ENCODE results near the gene PPP2R2D. TPM values are rescaled to one million over a fixed set of nuclear protein-coding genes. Genes with fewer than 3 reads are reported as not detected.

The PPP2R2D gene
- total RNA-seq, 1 experiment from 2014 or later, result 35.1 TPM

GRCh38 chr10:131860311-131860710, 40.5 kb upstream of the PPP2R2D start:
- H3K4me1 Mint-ChIP-seq, result 0 out of 4 replicates have a peak, but pooled peaks cover 0 to 5% of the 10 kb centered on the region in 2 experiments
- Histone ChIP-seq H3K79me1 (ENCODE audit: insufficient read depth, low read depth, low read length, poor library complexity, severe bottlenecking) (no peaks in the 10 kb centered on the region), H3K56ac (ENCODE audit: insufficient read length, low read depth, low read length) (no peak overlapping the region), H3K23ac (ENCODE audit: insufficient read length, low read depth, low read length) (no peak overlapping the region), H2BK120ac (ENCODE audit: low read depth, low read length, poor library complexity, severe bottlenecking) (no peak overlapping the region), H3K27ac (ENCODE audit: insufficient read length, low read depth, low read length) (no peak overlapping the region), H4K91ac (ENCODE audit: insufficient read length, low read depth, low read length) (no peak overlapping the region), H3K9me3 (ENCODE audit: control insufficient read depth, low read depth, low read length) (no peaks in the 10 kb centered on the region), H3K27me3 (ENCODE audit: insufficient read depth, low read length) (no peaks in the 10 kb centered on the region), H2BK15ac (ENCODE audit: low read depth, low read length) (no peak overlapping the region), H2AFZ (ENCODE audit: low read length) (no peak overlapping the region), H3K4ac (ENCODE audit: low read depth, low read length) (no peak overlapping the region), H3T11ph (ENCODE audit: low read length) (no peak overlapping the region), H3K79me2 (ENCODE audit: insufficient read depth, low read length) (no peaks in the 10 kb centered on the region), H2BK20ac (ENCODE audit: low read depth, low read length, poor library complexity, severe bottlenecking) (no peak overlapping the region), H3K9ac (ENCODE audit: extremely low read depth, insufficient read length, low read length) (no peak overlapping the region), H2BK12ac (ENCODE audit: insufficient read length, low read depth, low read length) (no peak overlapping the region), H3K4me1 (ENCODE audit: insufficient read depth, low read length) (no peaks in the 10 kb centered on the region), H3K23me2 (ENCODE audit: insufficient read length, low read depth, low read length, poor library complexity, severe bottlenecking) (no peaks in the 10 kb centered on the region), H3K18ac (ENCODE audit: insufficient read length, low read depth, low read length) (no peak overlapping the region), H2BK5ac (ENCODE audit: insufficient read length, low read length) (no peak overlapping the region), H3K14ac (ENCODE audit: insufficient read depth, low read length) (no peak overlapping the region), H4K20me1 (ENCODE audit: control insufficient read depth, insufficient read depth, insufficient read length) (no peaks in the 10 kb centered on the region), H4K5ac (ENCODE audit: insufficient read length, low read depth, low read length) (no peak overlapping the region), H4K8ac (replicated peaks; ENCODE audit: insufficient read length, low read depth, low read length) (no peak overlapping the region), H3K4me2 (ENCODE audit: insufficient read depth, insufficient read length, low read length) (no peak overlapping the region), H2AK5ac (ENCODE audit: insufficient read length, low read length) (no peak overlapping the region)
- H3K27ac Mint-ChIP-seq, result no peak overlapping the region
- TF ChIP-seq, protein P1, sequence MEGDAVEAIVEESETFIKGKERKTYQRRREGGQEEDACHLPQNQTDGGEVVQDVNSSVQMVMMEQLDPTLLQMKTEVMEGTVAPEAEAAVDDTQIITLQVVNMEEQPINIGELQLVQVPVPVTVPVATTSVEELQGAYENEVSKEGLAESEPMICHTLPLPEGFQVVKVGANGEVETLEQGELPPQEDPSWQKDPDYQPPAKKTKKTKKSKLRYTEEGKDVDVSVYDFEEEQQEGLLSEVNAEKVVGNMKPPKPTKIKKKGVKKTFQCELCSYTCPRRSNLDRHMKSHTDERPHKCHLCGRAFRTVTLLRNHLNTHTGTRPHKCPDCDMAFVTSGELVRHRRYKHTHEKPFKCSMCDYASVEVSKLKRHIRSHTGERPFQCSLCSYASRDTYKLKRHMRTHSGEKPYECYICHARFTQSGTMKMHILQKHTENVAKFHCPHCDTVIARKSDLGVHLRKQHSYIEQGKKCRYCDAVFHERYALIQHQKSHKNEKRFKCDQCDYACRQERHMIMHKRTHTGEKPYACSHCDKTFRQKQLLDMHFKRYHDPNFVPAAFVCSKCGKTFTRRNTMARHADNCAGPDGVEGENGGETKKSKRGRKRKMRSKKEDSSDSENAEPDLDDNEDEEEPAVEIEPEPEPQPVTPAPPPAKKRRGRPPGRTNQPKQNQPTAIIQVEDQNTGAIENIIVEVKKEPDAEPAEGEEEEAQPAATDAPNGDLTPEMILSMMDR (conservative IDR thresholded peaks at IDR 0.05), result no peak
- H3K27me3 Mint-ChIP-seq (ENCODE audit: low read depth), result peaks cover 3% of the 10 kb centered on the region
- no peak overlapping the region for H3K4me3 Mint-ChIP-seq
- no peak for DNase-seq
- no CpG with 5 or more reads among the region's 7 CpGs for WGBS (ENCODE audit: extremely low coverage, insufficient read length, low lambda C conversion rate)
- peaks cover 3 to 4% of the 10 kb centered on the region in 2 experiments for H3K9me3 Mint-ChIP-seq
- peaks cover 2 to 5% (median 2%) of the 10 kb centered on the region in 3 experiments; a peak in 6 of 7 replicates for H3K36me3 Mint-ChIP-seq (ENCODE audit: insufficient read depth in 1 of 3, low read depth in 3 of 3)
